Measurements from ENCODE around the gene SERP2.

- TF ChIP-seq CTCF (IDR thresholded peaks at IDR 0.05; ENCODE audit: insufficient read depth, low read depth, low read length) (no peak), EZH2 (IDR thresholded peaks at IDR 0.05; ENCODE audit: insufficient read depth, low read length) (no peak)
Observed at GRCh38 chr13:44407379-44407778, 33.8 kb downstream of the SERP2 start.
